Keratinocyte (primary cell): ENCODE data around the gene H3-3A. TPM values are rescaled to one million over a fixed set of nuclear protein-coding genes. Genes with fewer than 3 reads are reported as not detected.

Source experiments
- DNase-seq: peaks from one replicate; pipeline ENCODE4 v3.0.0-alpha.2; 2011; ENCODE audit warnings: low read depth, missing footprints, low spot score
- FAIRE-seq: peaks from 2 replicates; lab custom pipeline; 2011; peaks lifted over from hg19 to GRCh38; lab: Jason Lieb, UNC
- H2AFZ ChIP-seq: 2 replicates; pipeline ENCODE4 v1.6.0; 2012; ENCODE audit warnings: low read length, control low read depth, inconsistent platforms; ENCODE audit not compliant: control insufficient read depth
- H3K27ac ChIP-seq: 2 replicates; pipeline ENCODE4 v1.5.1; 2011; ENCODE audit warnings: low read length; ENCODE audit not compliant: control insufficient read depth, insufficient read depth
- H3K27me3 ChIP-seq: 3 replicates; pipeline ENCODE4 v1.6.0; 2011; ENCODE audit warnings: low read length; ENCODE audit not compliant: control insufficient read depth, insufficient read depth; ENCODE audit errors: extremely low read depth
- H3K36me3 ChIP-seq, 2 experiments: 2 replicates in 1 of 2; 3 replicates in 1 of 2; pipeline ENCODE4 v1.5.1; 2011; ENCODE audit warnings: low read length in 2 of 2, mild to moderate bottlenecking in 1 of 2; ENCODE audit not compliant: control insufficient read depth in 2 of 2, insufficient read depth in 2 of 2; ENCODE audit errors: extremely low read depth in 1 of 2
- H3K4me1 ChIP-seq: 3 replicates; pipeline ENCODE4 v1.5.1; 2011; ENCODE audit warnings: low read length; ENCODE audit not compliant: control insufficient read depth, insufficient read depth; ENCODE audit errors: extremely low read depth
- H3K4me2 ChIP-seq: 3 replicates; pipeline ENCODE4 v1.6.0; 2011; ENCODE audit warnings: low read depth, low read length; ENCODE audit not compliant: control insufficient read depth, insufficient read depth; ENCODE audit errors: extremely low read depth
- H3K4me3 ChIP-seq, 3 experiments: fragments of 200-600 bp in 1 of 3; sonication (generic) in 1 of 3; 2 replicates in 2 of 3; 3 replicates in 1 of 3; pipeline ENCODE4 v1.5.1; 2011 to 2016; ENCODE audit warnings: low read length in 3 of 3, mild to moderate bottlenecking in 3 of 3, control low read depth in 2 of 3, inconsistent platforms in 1 of 3, low read depth in 1 of 3, mixed read lengths in 1 of 3, mixed run types in 1 of 3, moderate library complexity in 1 of 3; ENCODE audit not compliant: control insufficient read depth in 2 of 3, insufficient read depth in 2 of 3; ENCODE audit errors: extremely low read depth in 1 of 3
- H3K79me2 ChIP-seq: 2 replicates; pipeline ENCODE4 v1.6.0; 2012; ENCODE audit warnings: low read length; ENCODE audit not compliant: control insufficient read depth, insufficient read depth
- H3K9ac ChIP-seq: 3 replicates; pipeline ENCODE4 v1.6.0; 2011; ENCODE audit warnings: low read length; ENCODE audit not compliant: control insufficient read depth, insufficient read depth; ENCODE audit errors: extremely low read depth
- H3K9me1 ChIP-seq: 3 replicates; pipeline ENCODE4 v1.6.0; 2011; ENCODE audit warnings: low read length; ENCODE audit not compliant: control insufficient read depth, insufficient read depth; ENCODE audit errors: extremely low read depth
- H3K9me3 ChIP-seq: 2 replicates; pipeline ENCODE4 v1.5.1; 2012; ENCODE audit warnings: low read depth, low read length; ENCODE audit not compliant: control insufficient read depth
- H4K20me1 ChIP-seq: 3 replicates; pipeline ENCODE4 v1.6.0; 2011; ENCODE audit warnings: low read length; ENCODE audit not compliant: control insufficient read depth, insufficient read depth; ENCODE audit errors: extremely low read depth
- CTCF ChIP-seq, 3 experiments: IDR thresholded peaks in 1 of 3; conservative IDR thresholded peaks in 1 of 3; optimal IDR thresholded peaks in 1 of 3; 2 replicates in 2 of 3; 3 replicates in 1 of 3; pipeline versions ENCODE3 to v1.5.1; 2011; ENCODE audit warnings: low read length in 3 of 3, mild to moderate bottlenecking in 3 of 3, moderate library complexity in 2 of 3, control low read depth in 1 of 3, inconsistent platforms in 1 of 3; ENCODE audit not compliant: insufficient read depth in 2 of 3; ENCODE audit errors: extremely low read depth in 1 of 3
- EZH2 ChIP-seq: IDR thresholded peaks from one replicate; pipeline ENCODE4 v1.6.1; 2012; ENCODE audit warnings: inconsistent platforms, mild to moderate bottlenecking, low read length, moderate library complexity
- dilution Hi-C: fragments of 300-500 bp; cut with MboI; formaldehyde crosslinking; loops from one replicate; pipeline ENCODE4 v1.7.0; 2020; ENCODE audit warnings: low sequenced_read_pairs; ENCODE audit not compliant: extremely low pct_ligation_motif_present
- polyA plus RNA-seq, 5 experiments: library from polyadenylated mRNA; depleted of rRNA in 3 of 5; stranded (reverse) in 3 of 5; stranded (forward) in 1 of 5; unstranded in 1 of 5; fragments of >200 nt; gene quantifications; 1 replicate in 1 of 5; 2 replicates in 3 of 5; 3 replicates in 1 of 5; pipeline versions ENCODE4 v1.2.1 to v1.2.3, GENCODE V29; 2011 to 2012; ENCODE audit warnings: missing spikeins in 2 of 5, low read depth in 1 of 5, low replicate concordance in 1 of 5

Gene H3-3A
- polyA plus RNA-seq, 1 donor (not counting 4 experiments of a cell fraction or from before 2014, with no cell fraction given): 291 TPM

- dilution Hi-C loops: no loop called here
- Histone ChIP-seq H2AFZ (no peak overlapping the region), H3K4me2 (no peak overlapping the region), H3K4me3 (no peak overlapping the region), H3K9me1 (no peaks in the 10 kb centered on the region), H3K9ac (no peak overlapping the region), H3K27me3 (no peaks in the 10 kb centered on the region), H3K36me3 (no peaks in the 10 kb centered on the region), H3K9me3 (no peaks in the 10 kb centered on the region), H3K79me2 (peaks cover 16% of the 10 kb centered on the region), H3K27ac (no peak overlapping the region), H4K20me1 (no peaks in the 10 kb centered on the region), H3K4me1 (peaks cover 5% of the 10 kb centered on the region)
- TF ChIP-seq EZH2: no peak
- no peak for TF ChIP-seq CTCF (optimal IDR thresholded peaks at IDR 0.05 in 1 of 3, IDR thresholded peaks at IDR 0.05 in 1 of 3, conservative IDR thresholded peaks at IDR 0.05 in 1 of 3; ENCODE audit: extremely low read depth in 1 of 3, insufficient read depth in 2 of 3, low read length in 3 of 3)
- DNase-seq (no peak), FAIRE-seq (no peak)
These were observed 2.8 kb upstream of the H3-3A start for GRCh38 chr1:226059709-226060108.

GRCh38 chr1:226060427-226060826 lies 2.1 kb upstream of the H3-3A start:
- dilution Hi-C loops: no loop called here
- H3K4me3 ChIP-seq: no peak overlapping the region
- FAIRE-seq (no peak), DNase-seq (no peak)
- peaks cover 11% of the 10 kb centered on the region for H3K4me1 ChIP-seq
- no peaks in the 10 kb centered on the region for H3K27me3 ChIP-seq
- no peaks in the 10 kb centered on the region for H3K9me1 ChIP-seq
- TF ChIP-seq CTCF (optimal IDR thresholded peaks at IDR 0.05 in 1 of 3, IDR thresholded peaks at IDR 0.05 in 1 of 3, conservative IDR thresholded peaks at IDR 0.05 in 1 of 3; ENCODE audit: extremely low read depth in 1 of 3, insufficient read depth in 2 of 3, low read length in 3 of 3): no peak
- TF ChIP-seq EZH2: no peak
- no peak overlapping the region for H3K4me2 ChIP-seq
- no peaks in the 10 kb centered on the region for H3K9me3 ChIP-seq
- no peaks in the 10 kb centered on the region for H3K36me3 ChIP-seq
- no peaks in the 10 kb centered on the region for H4K20me1 ChIP-seq
- peaks cover 23% of the 10 kb centered on the region for H3K79me2 ChIP-seq
- H2AFZ ChIP-seq: no peak overlapping the region
- H3K9ac ChIP-seq: no peak overlapping the region
- H3K27ac ChIP-seq: no peak overlapping the region
